ENCODE measurements around the gene EVL.
A peak's percentile ranks its signal among the peaks of the same experiment; 100 is the strongest.

Gene EVL

DNA sequence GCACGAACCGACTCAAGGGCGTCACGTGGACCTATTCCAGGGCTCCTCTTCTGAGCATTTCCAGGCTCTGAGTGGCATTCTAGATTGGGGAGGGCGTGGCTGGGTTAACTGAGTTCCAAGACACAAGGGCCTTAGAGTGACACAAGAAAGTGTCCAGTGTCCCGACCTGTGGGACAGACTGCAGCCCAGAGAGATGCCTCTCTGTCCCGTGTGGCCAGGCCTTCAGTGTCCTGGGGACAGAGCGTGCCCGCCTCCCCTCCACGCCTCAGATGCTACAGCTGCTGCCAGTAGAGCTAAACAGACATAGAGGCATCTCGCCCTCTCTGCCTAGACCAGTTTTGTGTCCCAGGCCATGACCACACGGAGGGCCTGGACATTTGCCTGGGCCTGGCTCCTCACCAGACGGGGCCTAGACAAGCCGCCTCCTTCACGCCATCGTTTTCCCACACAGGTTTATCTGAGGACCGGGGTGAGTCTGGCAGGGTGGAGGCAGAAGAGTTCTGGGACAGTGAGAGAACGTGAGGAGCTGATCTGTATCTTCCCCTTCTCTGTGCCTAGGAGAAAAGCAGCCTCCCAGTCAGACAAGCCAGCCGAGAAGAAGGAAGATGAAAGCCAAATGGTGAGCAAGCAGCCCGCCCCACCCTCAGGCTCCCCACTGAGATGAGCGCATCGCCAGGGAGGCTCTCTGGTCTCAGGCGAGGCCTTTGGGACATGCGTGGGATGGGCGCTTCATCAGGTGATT, 67.1 kb downstream of the EVL start:
- peak; percentile 55 for DNase-seq

DNA sequence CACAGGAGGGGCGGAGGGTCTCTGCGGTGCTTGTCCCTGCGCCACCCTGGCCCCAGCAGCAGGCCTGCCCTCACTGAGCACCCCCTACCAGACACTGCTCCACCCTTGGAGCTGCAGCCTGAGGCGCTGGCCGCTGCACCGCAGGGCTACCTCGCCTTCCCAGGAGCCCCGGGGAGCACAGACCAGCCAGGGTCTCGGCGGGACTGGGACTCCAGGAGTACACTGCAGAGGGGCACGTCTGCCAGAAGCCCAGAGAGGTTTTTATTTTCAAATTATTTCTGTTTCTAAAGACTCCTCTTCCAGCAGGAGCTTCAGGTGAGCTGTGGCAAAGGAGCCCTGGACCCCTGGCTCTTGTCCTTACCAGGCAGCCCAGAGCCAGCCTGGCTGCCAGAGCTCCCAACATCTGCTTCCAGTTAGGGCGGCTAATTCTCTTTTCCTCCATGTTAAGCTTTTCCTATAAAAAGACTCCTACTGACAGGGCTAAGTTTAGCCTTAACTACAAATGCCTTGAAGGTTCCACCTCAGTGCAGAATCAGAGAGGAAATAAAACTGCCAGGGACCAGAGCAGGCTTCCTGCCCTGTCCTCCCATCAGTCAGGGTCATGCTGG, 67.8 kb downstream of the EVL start:
- DNase-seq = peak; percentile 38

DNA sequence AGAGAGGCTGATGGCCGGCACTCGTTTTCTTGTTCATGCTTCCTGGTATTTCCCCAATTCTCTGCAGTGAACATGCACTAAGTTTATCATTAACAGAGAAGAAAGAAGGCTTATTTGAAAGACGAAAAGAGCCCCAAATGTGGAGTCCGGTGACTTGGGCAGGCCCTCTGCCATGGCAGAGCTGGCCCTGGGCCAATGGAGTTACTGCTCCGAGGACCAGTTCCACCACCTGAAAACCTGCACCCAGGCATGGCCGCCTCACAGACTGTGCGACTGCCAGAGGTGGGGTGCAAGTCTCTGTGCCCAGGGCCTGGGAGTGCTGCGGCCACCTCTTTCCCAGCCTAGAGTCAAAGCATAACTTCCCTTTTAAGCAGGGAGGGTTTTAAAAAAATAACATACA, 69.4 kb downstream of the EVL start:
- no peak for DNase-seq

DNA sequence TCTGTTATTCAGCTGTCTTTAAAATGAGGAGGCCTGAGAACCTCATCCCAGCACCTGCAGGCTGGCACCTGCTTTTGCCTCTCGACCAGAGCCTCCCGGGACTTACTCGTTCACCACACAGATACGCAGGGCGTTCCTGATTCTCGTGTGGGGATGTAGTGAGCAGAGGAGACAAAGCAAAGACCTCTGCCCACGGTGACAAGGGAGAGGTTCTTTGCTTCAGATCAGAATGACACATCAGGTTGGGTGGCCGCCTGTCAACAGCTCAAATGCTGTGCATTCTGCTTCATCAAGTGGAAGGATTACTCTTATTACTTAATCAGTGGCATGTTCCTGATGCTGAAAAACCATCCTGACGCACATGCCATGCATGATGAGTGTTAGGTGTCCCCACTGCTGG, 69.9 kb downstream of the EVL start:
- no peak for DNase-seq

DNA sequence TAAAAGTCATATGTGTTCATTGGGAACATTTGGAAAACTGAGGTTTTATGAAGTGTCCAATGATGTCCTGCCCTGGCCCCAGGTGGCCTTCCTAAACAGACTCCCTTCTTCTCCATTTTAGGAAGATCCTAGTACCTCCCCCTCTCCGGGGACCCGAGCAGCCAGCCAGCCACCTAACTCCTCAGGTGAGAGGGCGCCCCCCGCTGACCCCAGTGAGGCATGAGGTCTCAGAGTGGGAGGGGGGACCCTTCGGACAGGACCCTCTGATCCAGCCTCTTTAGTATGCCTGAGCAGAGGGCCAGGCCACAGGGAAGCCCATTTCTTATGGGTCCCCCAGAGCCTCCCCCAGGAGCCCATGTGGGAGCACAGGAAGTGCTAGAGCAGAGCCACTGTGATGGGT, 70.6 kb downstream of the EVL start:
- DNase-seq = no peak

DNA sequence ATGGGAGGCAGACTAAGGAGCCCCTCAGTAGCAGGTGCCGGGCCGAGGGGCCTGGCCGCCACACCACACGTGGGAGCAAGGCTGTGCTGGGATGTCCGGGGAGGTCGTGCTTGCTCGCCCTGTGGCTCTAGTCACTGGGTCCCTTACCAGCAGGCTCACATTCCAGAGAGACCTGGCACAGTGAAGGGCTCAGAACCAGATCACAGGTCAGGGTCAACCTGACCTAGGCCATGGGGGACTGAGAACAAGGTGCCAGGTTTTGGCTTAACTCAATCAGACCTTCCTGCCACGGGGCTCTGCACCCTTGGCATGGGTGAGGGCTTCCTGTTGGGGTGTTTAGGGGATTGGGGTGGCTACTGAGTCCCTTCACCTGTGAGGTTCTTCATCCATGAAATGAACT, 72.0 kb downstream of the EVL start:
- no peak for DNase-seq

DNA sequence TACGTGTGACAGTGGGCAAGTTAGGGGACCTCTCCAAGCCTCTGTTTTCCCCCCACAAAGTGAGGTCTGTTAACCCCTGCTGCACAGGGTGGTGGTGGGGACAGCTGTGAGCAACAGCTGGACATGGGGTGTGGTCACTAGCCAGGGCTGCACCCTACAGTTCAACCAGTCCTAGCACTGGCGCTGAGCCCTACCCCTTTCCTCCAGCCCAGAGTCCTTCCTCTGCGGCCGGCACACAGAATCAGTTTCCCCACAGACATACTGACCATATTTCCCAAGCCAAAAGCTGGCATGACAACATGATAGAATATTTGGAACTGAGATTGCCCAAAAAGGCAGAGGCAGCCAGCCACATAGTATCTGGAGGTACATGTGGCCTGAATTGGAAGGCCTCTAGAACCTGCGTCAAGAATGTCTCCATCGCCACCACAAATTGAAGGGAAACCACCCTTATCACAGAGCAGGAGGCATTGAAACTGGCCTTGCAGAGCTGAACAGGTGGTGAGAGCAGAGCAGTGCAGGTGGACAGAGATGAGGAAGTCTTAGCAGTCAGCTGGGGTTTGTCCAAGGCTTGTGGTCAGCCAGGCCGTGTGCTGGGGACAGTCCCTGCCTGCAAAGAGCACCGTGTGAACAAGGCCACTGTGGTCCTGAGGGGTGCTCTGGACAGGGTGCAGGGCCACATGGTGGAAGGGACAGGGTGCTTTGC, 73.0 kb downstream of the EVL start:
- DNase-seq = no peak

DNA sequence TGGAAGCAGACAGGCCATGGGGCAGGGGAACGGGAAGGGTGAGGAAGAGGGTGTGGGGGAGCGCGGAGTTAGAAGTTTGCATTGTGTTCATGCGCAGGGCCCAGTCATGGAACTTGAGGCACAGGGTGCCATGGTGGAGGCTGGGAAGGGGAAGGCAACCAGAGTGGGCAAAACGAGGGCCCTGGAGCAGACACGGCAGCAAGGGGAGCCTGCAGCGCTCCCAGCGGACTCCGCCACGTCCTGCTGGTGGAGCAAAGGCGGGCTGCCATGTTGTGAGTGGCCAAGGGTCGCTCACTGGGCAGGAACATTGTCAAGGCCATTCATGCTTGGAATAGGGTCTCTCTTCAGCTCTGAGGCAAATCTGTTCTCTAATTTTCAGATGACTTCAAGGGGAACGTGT, 73.7 kb downstream of the EVL start:
- no peak for DNase-seq

DNA sequence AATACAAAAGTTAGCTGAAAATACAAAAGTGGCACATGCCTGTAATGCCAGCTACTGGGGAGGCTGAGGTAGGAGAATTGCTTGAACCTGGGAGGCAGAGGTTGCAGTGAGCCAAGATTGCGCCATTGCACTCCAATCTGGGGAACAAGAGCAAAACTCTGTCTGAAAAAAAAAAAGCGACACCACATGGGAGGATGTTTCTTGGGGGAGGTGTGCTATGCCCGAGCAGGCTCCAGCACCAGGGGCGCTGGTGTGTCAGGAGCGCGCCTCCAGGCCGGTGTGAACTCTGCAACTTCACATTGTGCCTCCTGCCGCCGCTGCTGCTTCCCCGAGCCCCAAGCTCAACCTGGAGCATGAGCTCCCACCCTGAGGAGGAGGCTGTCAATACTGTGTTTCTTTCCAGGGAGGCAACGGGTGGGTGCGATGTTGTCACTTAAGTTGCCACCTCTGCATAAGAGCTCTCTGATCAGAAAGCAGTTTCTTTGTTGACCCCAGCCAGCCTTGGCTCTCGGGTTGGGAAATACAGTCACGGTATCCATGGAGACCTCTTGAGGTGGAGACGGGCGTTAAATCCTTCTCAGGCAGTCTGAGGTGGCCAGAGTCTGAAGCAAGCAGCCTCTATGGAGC, 75.3 kb downstream of the EVL start:
- peak; percentile 41 for DNase-seq

DNA sequence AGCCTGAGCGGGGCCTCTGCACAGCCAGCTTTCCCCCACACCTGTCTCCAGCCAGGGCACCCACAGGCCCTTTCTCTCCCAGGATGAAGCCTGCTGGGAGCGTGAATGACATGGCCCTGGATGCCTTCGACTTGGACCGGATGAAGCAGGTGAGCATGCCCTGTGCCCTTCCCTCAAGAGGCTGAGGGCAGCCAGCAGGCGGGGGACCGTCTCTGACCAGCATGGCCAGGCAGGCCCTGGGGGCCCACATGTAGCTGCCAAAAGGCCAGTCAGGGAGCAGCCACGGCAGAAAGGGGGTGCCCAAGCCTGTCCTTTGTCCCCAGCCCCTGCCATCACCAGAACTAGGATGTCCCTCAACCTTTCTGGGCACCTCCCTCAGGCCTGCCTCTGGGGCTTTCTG, 75.9 kb downstream of the EVL start:
- no peak for DNase-seq

DNA sequence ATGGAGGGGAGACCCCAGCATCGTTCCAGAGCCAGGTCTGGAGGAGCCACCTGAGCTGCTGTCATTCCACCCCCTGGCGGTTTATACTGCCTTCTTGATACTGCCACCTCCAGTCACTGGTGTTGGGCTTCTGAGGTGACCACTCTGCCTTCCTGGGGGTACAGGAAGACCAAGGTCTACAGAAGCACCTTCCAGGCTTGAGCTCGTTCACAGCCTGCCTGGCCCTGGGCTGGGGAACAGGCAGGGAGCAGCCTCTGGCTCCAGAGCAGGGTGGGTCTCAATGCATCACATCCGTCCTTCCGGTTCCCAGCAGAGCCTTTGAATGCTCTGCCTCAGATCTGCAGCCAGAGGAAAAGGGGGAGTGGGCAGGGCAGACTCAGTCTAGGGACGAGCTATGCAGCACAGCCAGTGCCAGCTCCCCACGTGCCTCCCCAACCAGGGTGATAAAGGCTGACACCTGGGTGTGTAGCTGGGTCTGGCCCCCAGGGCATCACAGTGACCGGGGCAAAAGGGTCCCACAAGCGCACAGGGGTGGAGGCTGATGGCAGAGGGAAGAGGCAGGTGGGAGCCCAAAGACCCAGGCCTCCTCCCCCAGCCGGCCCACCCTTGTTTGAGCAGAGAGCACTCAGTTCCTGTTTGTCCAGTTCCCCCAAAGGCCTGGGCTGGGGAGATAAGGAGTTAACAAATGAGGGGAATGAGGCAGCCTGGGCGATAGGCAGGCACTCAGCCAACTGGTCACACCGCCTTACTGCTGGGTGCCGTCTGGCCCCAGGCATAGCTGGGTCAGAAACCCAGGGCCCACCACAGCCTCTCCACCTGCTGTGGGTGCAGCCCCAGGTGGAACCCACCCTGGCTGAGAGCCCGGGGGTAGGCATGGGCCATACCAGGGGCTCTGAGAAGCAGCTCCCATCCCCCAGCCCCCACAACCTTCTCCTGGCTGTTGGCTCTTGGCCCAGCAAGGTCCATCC, 77.1 kb downstream of the EVL start:
- DNase-seq = no peak

DNA sequence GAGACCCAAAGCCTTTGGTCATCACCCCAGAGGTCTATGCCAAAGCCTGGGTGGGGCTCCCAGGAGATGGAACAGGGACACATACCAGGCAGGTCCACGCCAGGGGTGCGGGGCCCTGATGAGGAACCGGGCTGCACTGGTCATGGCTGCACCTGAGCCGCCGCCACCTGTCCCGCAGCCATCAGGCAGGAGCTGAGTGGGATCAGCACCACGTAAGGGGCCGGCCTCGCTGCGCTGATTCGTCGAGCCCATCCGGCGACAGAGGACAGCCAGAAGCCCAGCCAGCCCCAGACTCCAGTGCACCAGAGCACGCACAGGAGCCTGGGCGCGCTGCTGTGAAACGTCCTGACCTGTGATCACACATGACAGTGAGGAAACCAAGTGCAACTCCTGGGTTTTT, 78.3 kb downstream of the EVL start:
- no peak for DNase-seq

DNA sequence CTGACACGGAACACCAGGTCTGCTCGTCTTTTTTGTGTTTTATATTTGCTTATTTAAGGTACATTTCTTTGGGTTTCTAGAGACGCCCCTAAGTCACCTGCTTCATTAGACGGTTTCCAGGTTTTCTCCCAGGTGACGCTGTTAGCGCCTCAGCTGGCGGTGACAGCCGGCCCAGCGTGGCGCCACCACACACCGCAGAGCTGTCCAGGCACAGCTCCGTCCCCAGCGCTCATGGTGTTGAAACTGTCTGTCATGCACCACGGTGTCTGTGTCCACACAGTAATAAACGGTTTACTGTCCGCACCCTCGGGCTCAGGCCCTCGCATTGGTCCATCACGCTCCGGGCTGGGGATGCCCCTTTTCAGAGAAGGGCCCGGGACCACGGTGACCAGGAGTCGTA, 78.7 kb downstream of the EVL start:
- no peak for DNase-seq

DNA sequence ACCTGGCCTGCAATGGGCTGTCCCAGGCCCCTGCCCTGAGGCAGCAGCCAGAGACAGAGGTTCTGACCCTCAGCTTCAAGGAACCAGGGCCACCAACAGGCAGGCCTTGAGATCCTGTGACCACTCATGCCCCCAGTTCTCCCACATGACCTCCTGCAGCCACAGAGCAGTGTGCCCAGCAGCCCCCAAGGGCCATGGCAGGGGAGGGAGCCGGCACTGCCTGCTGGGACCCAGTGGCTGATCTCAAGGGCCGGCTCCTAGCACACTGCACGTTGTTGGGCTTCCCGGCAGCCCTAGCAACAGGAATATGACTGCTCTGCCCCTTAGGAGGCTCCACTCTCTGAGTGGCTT, 79.4 kb downstream of the EVL start:
- no peak for DNase-seq

DNA sequence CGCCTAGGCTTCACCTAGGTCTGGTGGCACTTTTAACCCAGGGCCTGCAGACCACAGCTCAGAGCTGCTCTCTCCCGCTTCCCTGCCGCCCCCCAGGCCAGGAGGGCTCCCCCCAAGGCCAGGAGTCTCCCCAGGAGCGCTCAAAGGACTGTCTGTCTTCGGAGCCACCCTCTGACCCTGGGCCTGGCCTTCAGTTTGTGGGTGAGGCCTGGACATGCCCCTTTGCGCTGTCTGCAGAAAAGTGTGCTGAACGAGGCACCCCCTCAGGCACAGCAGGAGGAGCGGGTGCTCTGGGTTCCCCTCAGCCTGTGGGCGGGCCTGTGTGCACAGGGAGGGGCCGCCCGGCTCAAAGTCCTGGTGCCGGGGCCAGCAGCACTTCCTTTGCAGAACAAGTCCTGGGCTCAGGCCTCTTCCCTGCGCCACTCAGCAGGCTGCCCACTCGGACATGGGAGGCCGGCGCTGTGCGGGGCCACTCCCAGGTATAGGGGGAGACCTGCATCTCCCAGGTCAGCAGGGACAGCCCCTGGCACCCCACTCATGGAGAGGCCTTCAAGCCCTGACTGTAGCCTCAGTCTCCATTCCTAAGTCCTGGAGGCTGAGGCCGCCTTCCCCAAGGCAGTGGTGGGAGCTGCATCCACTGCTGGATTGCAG, 79.9 kb downstream of the EVL start:
- DNase-seq = no peak

DNA sequence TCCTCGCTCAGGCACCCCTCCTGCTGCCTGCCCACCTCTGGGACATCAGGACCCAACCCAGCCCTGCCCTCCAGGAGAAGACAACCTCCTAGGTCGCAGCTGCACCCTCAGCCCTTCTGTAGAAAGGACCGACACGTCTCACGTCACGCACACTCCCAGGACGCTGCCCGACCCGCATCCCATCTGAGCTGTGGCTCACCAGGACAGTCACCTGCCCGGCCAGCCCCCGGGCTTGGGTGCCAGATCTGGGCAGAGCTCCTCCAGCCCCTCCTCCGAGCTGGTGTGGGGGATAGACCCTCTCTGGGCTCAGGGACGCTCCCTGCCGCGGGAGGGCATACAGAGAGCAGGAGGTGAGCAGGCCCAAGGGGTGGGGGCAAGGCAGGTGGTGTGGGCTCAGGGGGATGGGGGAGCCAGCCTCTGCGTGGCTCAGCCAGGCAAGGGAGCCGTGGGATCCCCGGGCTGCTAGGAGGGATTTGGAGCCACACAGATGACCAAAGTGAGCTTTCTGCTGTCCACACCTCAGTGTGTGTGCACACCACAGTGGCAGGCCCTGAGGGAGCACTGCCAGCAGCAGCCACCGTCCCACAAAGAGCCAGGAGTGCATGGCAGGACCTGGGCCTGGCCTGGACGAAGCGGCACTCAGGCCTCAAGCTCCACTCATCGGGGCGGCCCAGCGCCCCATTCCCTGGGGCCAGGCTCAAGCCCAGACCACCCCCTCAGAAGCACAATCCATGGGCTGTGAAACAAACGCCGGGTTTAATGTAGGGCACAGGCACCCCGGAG, 80.7 kb downstream of the EVL start:
- DNase-seq = no peak

DNA sequence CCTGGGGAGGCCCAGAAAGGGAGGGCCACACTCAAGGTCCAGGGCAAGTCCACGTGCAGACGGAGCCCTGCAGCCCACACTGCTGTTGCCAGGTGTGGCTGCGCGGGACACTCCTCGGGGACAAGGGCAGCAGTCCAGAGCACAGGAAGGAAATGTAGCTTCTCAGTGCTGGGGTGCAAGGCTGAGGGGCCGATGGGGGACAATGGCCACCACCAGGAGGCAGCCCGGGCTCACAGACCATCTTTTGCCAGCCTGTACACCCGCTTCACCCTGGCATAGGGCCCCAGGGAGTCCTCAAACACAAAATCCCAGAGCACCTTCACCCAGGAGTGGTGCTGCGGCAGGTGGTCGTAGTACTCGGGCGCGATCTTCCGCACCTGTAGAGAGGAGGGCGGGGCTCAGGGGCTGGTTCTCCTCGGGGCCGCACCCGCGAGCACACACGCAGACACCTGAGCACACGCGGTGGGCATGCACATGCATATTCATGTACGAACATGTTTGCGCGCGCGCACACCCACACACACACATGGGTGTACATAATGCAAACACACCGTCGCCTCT, 81.4 kb downstream of the EVL start:
- no peak for DNase-seq

DNA sequence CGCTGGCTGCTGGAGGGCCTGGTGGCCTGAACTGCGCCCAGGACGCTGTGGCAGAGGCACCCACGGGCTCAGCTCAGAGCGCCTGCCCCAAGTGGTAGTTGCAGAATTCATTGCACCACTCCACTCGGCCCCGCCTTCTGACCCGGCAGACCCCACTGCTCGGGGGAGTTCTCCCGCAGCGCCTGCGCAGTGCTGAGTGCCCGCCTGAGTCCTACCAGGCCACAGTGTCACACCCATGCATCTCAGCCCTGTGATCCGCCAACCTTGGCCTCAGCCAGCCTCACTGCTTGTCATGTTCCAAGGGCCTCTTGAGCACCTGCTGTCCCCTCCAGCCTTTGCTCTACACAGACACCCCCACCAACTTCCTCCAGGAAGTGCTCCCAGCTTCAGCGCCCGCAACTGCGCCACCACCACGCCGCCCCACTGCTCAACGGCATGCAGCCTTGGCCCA, 82.0 kb downstream of the EVL start:
- DNase-seq = no peak

DNA sequence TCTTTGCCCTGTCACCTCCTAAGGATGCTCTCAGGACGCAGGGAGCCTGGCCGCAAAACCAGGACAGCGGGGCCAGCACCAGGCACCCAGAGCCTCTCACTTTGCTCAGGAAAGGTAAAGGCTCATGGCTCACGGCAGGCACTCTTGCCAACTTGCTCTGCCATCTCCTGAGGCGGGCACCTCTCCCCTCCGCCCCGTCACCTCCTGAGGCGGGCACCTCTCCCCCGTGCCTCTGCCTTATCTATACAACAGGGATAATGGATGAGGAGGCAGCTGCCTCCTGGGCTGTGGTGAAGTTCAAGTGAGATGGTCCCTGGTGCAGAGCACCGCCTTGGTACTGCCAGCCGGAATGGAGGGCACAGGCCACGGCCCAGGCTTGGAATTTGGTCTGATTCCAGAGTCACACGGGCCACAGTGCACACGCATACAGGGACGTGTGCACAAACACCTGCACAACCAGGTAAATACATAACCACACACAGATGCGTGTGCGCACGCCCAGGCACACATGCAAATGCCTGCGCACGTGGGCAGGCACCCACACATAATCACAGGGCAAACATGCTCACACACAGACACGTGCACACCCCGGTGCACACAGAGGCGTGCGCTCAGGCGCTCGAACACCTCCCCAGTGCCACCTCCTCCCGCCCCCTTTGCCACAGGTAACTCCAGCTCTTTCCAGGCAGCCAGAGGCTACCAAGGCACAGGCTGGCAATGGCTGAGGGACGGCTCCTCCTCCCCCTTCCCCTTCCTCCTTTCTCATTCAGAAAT, 82.7 kb downstream of the EVL start:
- DNase-seq = no peak

All from fibroblast of skin of right biceps (primary cell).